Measurements from ENCODE around the gene LTBR.
A peak's percentile ranks its signal among the peaks of the same experiment; 100 is the strongest.

- TF ChIP-seq POLR2AphosphoS5 (IDR thresholded peaks at IDR 0.05; ENCODE audit: low read depth, low read length), result peak; percentile 91
- peak; percentile 92; the same call in 1 of the 2 replicates for TF ChIP-seq SIN3A (IDR thresholded peaks at IDR 0.05; ENCODE audit: borderline replicate concordance, insufficient read depth, low read length)
- peak; percentile 87; the same call in 1 of the 2 replicates for TF ChIP-seq TAF1 (IDR thresholded peaks at IDR 0.05; ENCODE audit: borderline replicate concordance, insufficient read depth, low read length)
- TF ChIP-seq REST (IDR thresholded peaks at IDR 0.05; ENCODE audit: insufficient read depth in 1 of 2, low read depth in 2 of 2, low read length in 2 of 2), result peak in 1 of 2 experiments; percentile 64; a peak in 2 of 4 replicates
- TF ChIP-seq FOXP2 (optimal IDR thresholded peaks at IDR 0.05; ENCODE audit: borderline replicate concordance, extremely low read depth, extremely low read length, insufficient read depth), result no peak
These were observed 42.4 kb upstream of the LTBR start, which contains the start of gene TNFRSF1A for GRCh38 chr12:6341417-6342139.

All from PFSK-1 (cell line).